GM23338 (cell line): ENCODE data around the gene LIPM. TPM values are rescaled to one million over a fixed set of nuclear protein-coding genes. Genes with fewer than 3 reads are reported as not detected.

Experiments
- ATAC-seq: fragments of 200-7000 bp; cut with Tn5 transposase; 3 replicates; pipeline ENCODE4 v1.9.1; 2020
- DNase-seq: peaks from one replicate; pipeline ENCODE4 v3.0.0-alpha.2; 2015; ENCODE audit warnings: low spot score
- H2AFZ ChIP-seq: fragments of 200-600 bp; sonication (generic); 2 replicates; pipeline ENCODE4 v1.8.0; 2016; ENCODE audit warnings: antibody characterized with exemption, mild to moderate bottlenecking, moderate library complexity
- H3F3A ChIP-seq: fragments of 200-600 bp; sonication (generic); replicated peaks from 2 replicates; pipeline ENCODE4 v1.8.0; 2017; ENCODE audit warnings: antibody characterized with exemption, mixed run types, low read depth
- H3K27ac ChIP-seq: fragments of 200-600 bp; sonication (generic); 2 replicates; pipeline ENCODE4 v1.6.1; 2016; ENCODE audit warnings: low read depth
- H3K27me3 ChIP-seq: fragments of 200-600 bp; sonication (generic); 2 replicates; pipeline ENCODE4 v1.8.0; 2016; ENCODE audit warnings: mild to moderate bottlenecking, mixed run types, moderate library complexity; ENCODE audit not compliant: insufficient read depth
- H3K36me3 ChIP-seq: fragments of 200-600 bp; sonication (generic); 2 replicates; pipeline ENCODE4 v1.8.0; 2016; ENCODE audit warnings: mild to moderate bottlenecking; ENCODE audit not compliant: insufficient read depth
- H3K4me1 ChIP-seq: fragments of 200-600 bp; sonication (generic); 2 replicates; pipeline ENCODE4 v1.8.0; 2016; ENCODE audit warnings: mild to moderate bottlenecking, moderate library complexity; ENCODE audit not compliant: insufficient read depth
- H3K4me2 ChIP-seq: fragments of 200-600 bp; sonication (generic); 2 replicates; pipeline ENCODE4 v1.7.1; 2017; ENCODE audit warnings: mixed run types
- H3K4me3 ChIP-seq: fragments of 200-600 bp; sonication (generic); 2 replicates; pipeline ENCODE4 v1.6.1; 2016; ENCODE audit warnings: mixed run types
- H3K79me2 ChIP-seq: fragments of 200-600 bp; sonication (generic); replicated peaks from 2 replicates; pipeline ENCODE4 v1.8.0; 2017; ENCODE audit warnings: mild to moderate bottlenecking; ENCODE audit not compliant: insufficient read depth
- H3K9me2 ChIP-seq: fragments of 200-600 bp; sonication (generic); 2 replicates; pipeline ENCODE4 v1.8.0; 2017; ENCODE audit not compliant: insufficient read depth
- H4K20me1 ChIP-seq: fragments of 200-600 bp; sonication (generic); replicated peaks from 2 replicates; pipeline ENCODE4 v1.8.0; 2017; ENCODE audit warnings: mild to moderate bottlenecking; ENCODE audit not compliant: insufficient read depth
- H3K27ac Mint-ChIP-seq: 2 replicates; pipeline ENCODE4 v1.8.0; 2020; ENCODE audit warnings: inconsistent platforms, mild to moderate bottlenecking, moderate library complexity, mixed read lengths
- H3K27me3 Mint-ChIP-seq: 3 replicates; pipeline ENCODE4 v1.8.0; 2022; ENCODE audit warnings: low read depth, mild to moderate bottlenecking, moderate library complexity, mixed read lengths, inconsistent platforms; ENCODE audit not compliant: insufficient read depth, poor library complexity
- H3K36me3 Mint-ChIP-seq: 3 replicates; pipeline ENCODE4 v1.8.0; 2021; ENCODE audit warnings: low read depth, mild to moderate bottlenecking, inconsistent platforms, moderate library complexity, mixed read lengths
- H3K4me1 Mint-ChIP-seq: 3 replicates; pipeline ENCODE4 v1.8.0; 2020; ENCODE audit warnings: mild to moderate bottlenecking, inconsistent platforms, mixed read lengths
- H3K4me3 Mint-ChIP-seq: 3 replicates; pipeline ENCODE4 v1.8.0; 2021; ENCODE audit warnings: moderate library complexity, mild to moderate bottlenecking, inconsistent platforms, mixed read lengths
- H3K9me3 Mint-ChIP-seq: 3 replicates; pipeline ENCODE4 v1.8.0; 2020; ENCODE audit warnings: moderate library complexity, mild to moderate bottlenecking, inconsistent platforms, mixed read lengths
- CREB1 ChIP-seq: fragments of 250-450 bp; sonication (Bioruptor Pico); IDR thresholded peaks from 2 replicates; pipeline ENCODE4 v1.5.0; 2020; ENCODE audit warnings: low read depth, mild to moderate bottlenecking, moderate library complexity
- ETS1 ChIP-seq: IDR thresholded peaks from 2 replicates; pipeline ENCODE4 v1.6.1; 2016; ENCODE audit warnings: antibody characterized with exemption
- EZH2 ChIP-seq: fragments of 200-600 bp; sonication (generic); IDR thresholded peaks from one replicate; pipeline ENCODE4 v1.8.0; 2017; ENCODE audit warnings: antibody characterized with exemption, mild to moderate bottlenecking, low read depth; ENCODE audit not compliant: unreplicated experiment
- JUNB ChIP-seq: IDR thresholded peaks from one replicate; pipeline ENCODE4 v1.6.1; 2016; ENCODE audit warnings: antibody characterized with exemption; ENCODE audit not compliant: unreplicated experiment
- NANOG ChIP-seq: IDR thresholded peaks from 2 replicates; pipeline ENCODE4 v1.6.1; 2016; ENCODE audit warnings: antibody characterized with exemption, borderline replicate concordance
- POLR2AphosphoS5 ChIP-seq: IDR thresholded peaks from 2 replicates; pipeline ENCODE4 v1.6.1; 2016; ENCODE audit warnings: antibody characterized with exemption, low read depth
- STAT1 ChIP-seq: IDR thresholded peaks from one replicate; pipeline ENCODE4 v1.6.1; 2016; ENCODE audit warnings: antibody characterized with exemption; ENCODE audit not compliant: unreplicated experiment
- ZNF114 ChIP-seq: fragments of 250-450 bp; sonication (Bioruptor Pico); IDR thresholded peaks from 2 replicates; pipeline ENCODE4 v1.5.0; 2020; ENCODE audit warnings: mild to moderate bottlenecking, moderate library complexity
- ZNF331 ChIP-seq: fragments of 250-450 bp; sonication (Bioruptor Pico); IDR thresholded peaks from 2 replicates; pipeline ENCODE4 v1.5.0; 2020; ENCODE audit warnings: low read depth, mild to moderate bottlenecking, moderate library complexity
- polyA plus RNA-seq: library from polyadenylated mRNA; unstranded; fragments of >200 nt; fragmentation: Nextera tagmentation; extraction: Ambion mirVana; gene quantifications from 2 replicates; pipeline ENCODE4 v1.2.1, GENCODE V29; 2016
- total RNA-seq: library from RNA; depleted of rRNA; stranded (reverse); fragments of >200 nt; shearing (Covaris generic); gene quantifications from 2 replicates; pipeline ENCODE4 v1.2.3, GENCODE V29; 2014
- TF ChIP-seq, protein P1 (sequence below): fragments of 250-450 bp; sonication (Bioruptor Pico); IDR thresholded peaks from 2 replicates; pipeline ENCODE4 v1.5.0; 2020; ENCODE audit warnings: mild to moderate bottlenecking, moderate library complexity

LIPM gene
- total and polyA plus RNA-seq, 2 experiments from 2014 or later, result not detected

DNA sequence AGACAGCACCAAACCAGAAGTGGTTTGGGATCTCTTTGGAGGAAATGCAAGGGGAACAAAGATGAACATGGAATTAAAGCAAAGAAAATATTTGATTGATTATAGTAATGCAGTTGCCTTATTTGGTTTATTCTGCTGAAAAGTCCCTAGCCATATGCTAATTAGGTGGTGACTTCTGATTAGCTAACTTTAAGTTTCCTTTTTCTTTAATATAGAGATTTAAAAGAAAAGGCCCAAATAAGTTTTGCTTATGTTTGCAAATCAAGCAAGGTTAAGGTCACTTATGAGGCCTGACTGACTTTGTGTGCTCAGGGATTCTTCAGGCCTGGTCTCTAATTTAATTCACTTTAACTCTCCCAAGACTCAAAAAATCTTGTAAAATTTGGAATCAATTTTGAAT, 55.3 kb downstream of the LIPM start (continued):
- TF ChIP-seq, protein P1, sequence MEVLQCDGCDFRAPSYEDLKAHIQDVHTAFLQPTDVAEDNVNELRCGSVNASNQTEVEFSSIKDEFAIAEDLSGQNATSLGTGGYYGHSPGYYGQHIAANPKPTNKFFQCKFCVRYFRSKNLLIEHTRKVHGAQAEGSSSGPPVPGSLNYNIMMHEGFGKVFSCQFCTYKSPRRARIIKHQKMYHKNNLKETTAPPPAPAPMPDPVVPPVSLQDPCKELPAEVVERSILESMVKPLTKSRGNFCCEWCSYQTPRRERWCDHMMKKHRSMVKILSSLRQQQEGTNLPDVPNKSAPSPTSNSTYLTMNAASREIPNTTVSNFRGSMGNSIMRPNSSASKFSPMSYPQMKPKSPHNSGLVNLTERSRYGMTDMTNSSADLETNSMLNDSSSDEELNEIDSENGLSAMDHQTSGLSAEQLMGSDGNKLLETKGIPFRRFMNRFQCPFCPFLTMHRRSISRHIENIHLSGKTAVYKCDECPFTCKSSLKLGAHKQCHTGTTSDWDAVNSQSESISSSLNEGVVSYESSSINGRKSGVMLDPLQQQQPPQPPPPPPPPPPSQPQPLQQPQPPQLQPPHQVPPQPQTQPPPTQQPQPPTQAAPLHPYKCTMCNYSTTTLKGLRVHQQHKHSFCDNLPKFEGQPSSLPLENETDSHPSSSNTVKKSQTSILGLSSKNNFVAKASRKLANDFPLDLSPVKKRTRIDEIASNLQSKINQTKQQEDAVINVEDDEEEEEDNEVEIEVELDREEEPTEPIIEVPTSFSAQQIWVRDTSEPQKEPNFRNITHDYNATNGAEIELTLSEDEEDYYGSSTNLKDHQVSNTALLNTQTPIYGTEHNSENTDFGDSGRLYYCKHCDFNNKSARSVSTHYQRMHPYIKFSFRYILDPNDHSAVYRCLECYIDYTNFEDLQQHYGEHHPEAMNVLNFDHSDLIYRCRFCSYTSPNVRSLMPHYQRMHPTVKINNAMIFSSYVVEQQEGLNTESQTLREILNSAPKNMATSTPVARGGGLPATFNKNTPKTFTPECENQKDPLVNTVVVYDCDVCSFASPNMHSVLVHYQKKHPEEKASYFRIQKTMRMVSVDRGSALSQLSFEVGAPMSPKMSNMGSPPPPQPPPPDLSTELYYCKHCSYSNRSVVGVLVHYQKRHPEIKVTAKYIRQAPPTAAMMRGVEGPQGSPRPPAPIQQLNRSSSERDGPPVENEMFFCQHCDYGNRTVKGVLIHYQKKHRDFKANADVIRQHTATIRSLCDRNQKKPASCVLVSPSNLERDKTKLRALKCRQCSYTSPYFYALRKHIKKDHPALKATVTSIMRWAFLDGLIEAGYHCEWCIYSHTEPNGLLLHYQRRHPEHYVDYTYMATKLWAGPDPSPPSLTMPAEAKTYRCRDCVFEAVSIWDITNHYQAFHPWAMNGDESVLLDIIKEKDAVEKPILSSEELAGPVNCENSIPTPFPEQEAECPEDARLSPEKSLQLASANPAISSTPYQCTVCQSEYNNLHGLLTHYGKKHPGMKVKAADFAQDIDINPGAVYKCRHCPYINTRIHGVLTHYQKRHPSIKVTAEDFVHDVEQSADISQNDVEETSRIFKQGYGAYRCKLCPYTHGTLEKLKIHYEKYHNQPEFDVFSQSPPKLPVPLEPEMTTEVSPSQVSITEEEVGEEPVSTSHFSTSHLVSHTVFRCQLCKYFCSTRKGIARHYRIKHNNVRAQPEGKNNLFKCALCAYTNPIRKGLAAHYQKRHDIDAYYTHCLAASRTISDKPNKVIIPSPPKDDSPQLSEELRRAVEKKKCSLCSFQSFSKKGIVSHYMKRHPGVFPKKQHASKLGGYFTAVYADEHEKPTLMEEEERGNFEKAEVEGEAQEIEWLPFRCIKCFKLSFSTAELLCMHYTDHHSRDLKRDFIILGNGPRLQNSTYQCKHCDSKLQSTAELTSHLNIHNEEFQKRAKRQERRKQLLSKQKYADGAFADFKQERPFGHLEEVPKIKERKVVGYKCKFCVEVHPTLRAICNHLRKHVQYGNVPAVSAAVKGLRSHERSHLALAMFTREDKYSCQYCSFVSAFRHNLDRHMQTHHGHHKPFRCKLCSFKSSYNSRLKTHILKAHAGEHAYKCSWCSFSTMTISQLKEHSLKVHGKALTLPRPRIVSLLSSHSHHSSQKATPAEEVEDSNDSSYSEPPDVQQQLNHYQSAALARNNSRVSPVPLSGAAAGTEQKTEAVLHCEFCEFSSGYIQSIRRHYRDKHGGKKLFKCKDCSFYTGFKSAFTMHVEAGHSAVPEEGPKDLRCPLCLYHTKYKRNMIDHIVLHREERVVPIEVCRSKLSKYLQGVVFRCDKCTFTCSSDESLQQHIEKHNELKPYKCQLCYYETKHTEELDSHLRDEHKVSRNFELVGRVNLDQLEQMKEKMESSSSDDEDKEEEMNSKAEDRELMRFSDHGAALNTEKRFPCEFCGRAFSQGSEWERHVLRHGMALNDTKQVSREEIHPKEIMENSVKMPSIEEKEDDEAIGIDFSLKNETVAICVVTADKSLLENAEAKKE (CRISPR knock-in tag), result no peak
- TF ChIP-seq EZH2 (no peak), JUNB (no peak), STAT1 (no peak)

- H3K27ac Mint-ChIP-seq, result no peak overlapping the region
- H3F3A ChIP-seq, result no peaks in the 10 kb centered on the region
- no peaks in the 10 kb centered on the region for H3K9me3 Mint-ChIP-seq
- H3K4me2 ChIP-seq, result no peak overlapping the region
- H3K36me3 ChIP-seq, result no peaks in the 10 kb centered on the region
- H3K27me3 ChIP-seq, result no peaks in the 10 kb centered on the region
- no peak for ATAC-seq
- H3K36me3 Mint-ChIP-seq, result no peaks in the 10 kb centered on the region
- H3K4me3 ChIP-seq, result no peak overlapping the region
- no peak overlapping the region for H2AFZ ChIP-seq
- H3K27ac ChIP-seq, result no peak overlapping the region
- H4K20me1 ChIP-seq, result no peaks in the 10 kb centered on the region
- no peaks in the 10 kb centered on the region for H3K9me2 ChIP-seq
- no peak overlapping the region for H3K4me3 Mint-ChIP-seq
- peaks cover 7% of the 10 kb centered on the region for H3K4me1 Mint-ChIP-seq
- H3K79me2 ChIP-seq, result no peaks in the 10 kb centered on the region
- H3K4me1 ChIP-seq, result peaks cover 7% of the 10 kb centered on the region; the same call in 1 of the 2 replicates
- H3K27me3 Mint-ChIP-seq, result peaks cover 2% of the 10 kb centered on the region
- no peak for DNase-seq
- TF ChIP-seq NANOG, result no peak
- TF ChIP-seq CREB1 (CRISPR knock-in tag), result no peak
- no peak for TF ChIP-seq ZNF331 (CRISPR knock-in tag)
- TF ChIP-seq EZH2, result no peak
- no peak for TF ChIP-seq ZNF114 (CRISPR knock-in tag)
- TF ChIP-seq ETS1, result no peak
- TF ChIP-seq, protein P1 (CRISPR knock-in tag), result no peak
- TF ChIP-seq POLR2AphosphoS5, result no peak
- no peak for TF ChIP-seq JUNB
Observed at GRCh38 chr10:88858491-88858890, 56.0 kb downstream of the LIPM start.
